Neural cell (in vitro differentiated cells): ENCODE results near the gene CPT2. TPM values are rescaled to one million over a fixed set of nuclear protein-coding genes. Genes with fewer than 3 reads are reported as not detected.

ENCODE experiments used
- H2AFZ ChIP-seq: fragments of 200-600, 300-800 bp; sonication (generic), shearing (Covaris generic); 2 replicates; pipeline ENCODE4 v1.6.0; 2014; ENCODE audit warnings: low read depth, mild to moderate bottlenecking, antibody characterized with exemption, low read length, moderate library complexity
- H3F3A ChIP-seq: fragments of 200-600 bp; shearing (Covaris generic); 2 replicates; pipeline ENCODE4 v1.6.1; 2016; ENCODE audit warnings: mild to moderate bottlenecking, moderate library complexity, mixed read lengths, antibody characterized with exemption, low read length; ENCODE audit not compliant: insufficient read depth, poor library complexity, severe bottlenecking
- H3K27ac ChIP-seq: fragments of 200-600, 300-800 bp; sonication (generic), shearing (Covaris generic); 2 replicates; pipeline ENCODE4 v1.5.1; 2014; ENCODE audit warnings: mild to moderate bottlenecking, low read length, moderate library complexity
- H3K27me3 ChIP-seq: fragments of 300-800, 200-600 bp; sonication (generic), shearing (Covaris generic); 2 replicates; pipeline ENCODE4 v1.6.0; 2014; ENCODE audit warnings: mild to moderate bottlenecking, low read depth, low read length, moderate library complexity; ENCODE audit not compliant: insufficient read depth
- H3K36me3 ChIP-seq: fragments of 300-800, 200-600 bp; sonication (generic), shearing (Covaris generic); 2 replicates; pipeline ENCODE4 v1.5.1; 2014; ENCODE audit warnings: mild to moderate bottlenecking, antibody characterized with exemption, low read length, moderate library complexity; ENCODE audit not compliant: insufficient read depth
- H3K4me2 ChIP-seq: fragments of 300-800, 200-600 bp; sonication (generic), shearing (Covaris generic); 2 replicates; pipeline ENCODE4 v1.6.0; 2014; ENCODE audit warnings: mild to moderate bottlenecking, low read length
- H3K4me3 ChIP-seq: fragments of 300-800, 200-600 bp; sonication (generic), shearing (Covaris generic); 2 replicates; pipeline ENCODE4 v1.5.1; 2014; ENCODE audit warnings: mild to moderate bottlenecking, low read length, moderate library complexity
- H3K79me2 ChIP-seq: fragments of 200-600 bp; shearing (Covaris generic); replicated peaks from 2 replicates; pipeline ENCODE4 v1.6.0; 2014; ENCODE audit warnings: mild to moderate bottlenecking, low read length, moderate library complexity; ENCODE audit not compliant: insufficient read depth
- H3K9ac ChIP-seq: fragments of 300-800, 200-600 bp; sonication (generic), shearing (Covaris generic); 2 replicates; pipeline ENCODE4 v1.6.1; 2016; ENCODE audit warnings: mild to moderate bottlenecking, low read length, mixed read lengths
- H3K9me2 ChIP-seq: fragments of 200-600 bp; shearing (Covaris generic); 2 replicates; pipeline ENCODE4 v1.6.1; 2016; ENCODE audit warnings: mild to moderate bottlenecking, low read length, mixed read lengths; ENCODE audit not compliant: insufficient read depth
- H3K9me3 ChIP-seq: fragments of 200-600, 300-800 bp; sonication (generic), shearing (Covaris generic); 2 replicates; pipeline ENCODE4 v1.6.1; 2016; ENCODE audit warnings: mild to moderate bottlenecking, mixed run types, low read length, moderate library complexity, mixed read lengths
- H4K20me1 ChIP-seq: fragments of 200-600 bp; shearing (Covaris generic); 2 replicates; pipeline ENCODE4 v1.6.1; 2016; ENCODE audit warnings: mild to moderate bottlenecking, mixed run types; ENCODE audit not compliant: insufficient read depth
- CTCF ChIP-seq: fragments of 450-650 bp; IDR thresholded peaks from 2 replicates; pipeline ENCODE4 v1.5.1; 2014; ENCODE audit warnings: antibody characterized with exemption, mild to moderate bottlenecking, moderate library complexity; ENCODE audit not compliant: poor library complexity, severe bottlenecking
- EP300 ChIP-seq: fragments of 450-650 bp; conservative IDR thresholded peaks from 2 replicates; pipeline ENCODE4 v1.6.1; 2014; ENCODE audit warnings: antibody characterized with exemption, mild to moderate bottlenecking, moderate library complexity; ENCODE audit not compliant: poor library complexity, severe bottlenecking
- EZH2 ChIP-seq: fragments of 200-600, 300-800 bp; shearing (Covaris generic), sonication (generic); IDR thresholded peaks from 2 replicates; pipeline ENCODE4 v1.6.1; 2014; ENCODE audit warnings: antibody characterized with exemption, low read length, borderline replicate concordance, mild to moderate bottlenecking; ENCODE audit not compliant: insufficient read depth, poor library complexity, severe bottlenecking
- MXI1 ChIP-seq: fragments of 450-650 bp; conservative IDR thresholded peaks from 2 replicates; pipeline ENCODE4 v1.6.1; 2014; ENCODE audit warnings: antibody characterized with exemption, mild to moderate bottlenecking; ENCODE audit not compliant: poor library complexity, severe bottlenecking
- POLR2AphosphoS5 ChIP-seq: IDR thresholded peaks from 2 replicates; pipeline ENCODE4 v1.6.1; 2012
- RAD21 ChIP-seq: fragments of 450-650 bp; conservative IDR thresholded peaks from 2 replicates; pipeline ENCODE4 v1.6.1; 2014; ENCODE audit warnings: antibody characterized with exemption, mild to moderate bottlenecking, moderate library complexity
- REST ChIP-seq: IDR thresholded peaks from 2 replicates; pipeline ENCODE4 v1.6.1; 2012; ENCODE audit warnings: borderline replicate concordance
- SMC3 ChIP-seq: fragments of 450-650 bp; conservative IDR thresholded peaks from 2 replicates; pipeline ENCODE4 v1.6.1; 2014; ENCODE audit warnings: antibody characterized with exemption, mild to moderate bottlenecking, moderate library complexity; ENCODE audit not compliant: poor library complexity
- TAF1 ChIP-seq: IDR thresholded peaks from 2 replicates; pipeline ENCODE4 v1.6.1; 2012; ENCODE audit warnings: low read depth
- polyA plus RNA-seq: library from polyadenylated mRNA; depleted of rRNA; stranded (reverse); fragments of >200 nt; gene quantifications from 2 replicates; pipeline ENCODE4 v1.2.3, GENCODE V29; 2014

The CPT2 gene
- polyA plus RNA-seq, 1 donor from 2014 or later: 5.3 TPM

GRCh38 chr1:53180951-53181350 lies 15.7 kb upstream of the CPT2 start:
- Histone ChIP-seq H3K4me3 (no peak overlapping the region), H3K27ac (no peak overlapping the region), H3K36me3 (no peaks in the 10 kb centered on the region), H3K27me3 (no peaks in the 10 kb centered on the region), H2AFZ (no peak overlapping the region), H3K79me2 (no peaks in the 10 kb centered on the region), H4K20me1 (no peaks in the 10 kb centered on the region), H3K9me3 (no peaks in the 10 kb centered on the region), H3K9me2 (no peaks in the 10 kb centered on the region), H3K9ac (no peak overlapping the region), H3F3A (no peaks in the 10 kb centered on the region), H3K4me2 (no peak overlapping the region)
- TF ChIP-seq EZH2 (no peak), CTCF (no peak), RAD21 (no peak), TAF1 (no peak), POLR2AphosphoS5 (no peak), REST (no peak), MXI1 (no peak), EP300 (no peak), SMC3 (no peak)

GRCh38 chr1:53182111-53182593 lies 14.5 kb upstream of the CPT2 start:
- Histone ChIP-seq H2AFZ (no peak overlapping the region), H3K27ac (no peak overlapping the region), H4K20me1 (no peaks in the 10 kb centered on the region), H3F3A (no peaks in the 10 kb centered on the region), H3K27me3 (no peaks in the 10 kb centered on the region), H3K9ac (no peak overlapping the region), H3K4me2 (no peak overlapping the region), H3K79me2 (no peaks in the 10 kb centered on the region), H3K9me2 (no peaks in the 10 kb centered on the region), H3K4me3 (no peak overlapping the region), H3K9me3 (no peaks in the 10 kb centered on the region), H3K36me3 (no peaks in the 10 kb centered on the region)
- TF ChIP-seq TAF1 (no peak), EP300 (no peak), RAD21 (peak; percentile 75), CTCF (peak; percentile 84), SMC3 (peak; percentile 85)
